HG03439 (cell line): Measurements from ENCODE around the gene EPHB1.
"Not testable (repeated sequence)": the region's sequence is repeated elsewhere in the genome, so short reads cannot be mapped to it uniquely, and the experiment has no call there.

Source experiments
- ATAC-seq: cut with Tn5 transposase; IDR thresholded peaks from one replicate; pipeline ENCODE4 v1.9.1; 2021; ENCODE audit warnings: mild to moderate bottlenecking, moderate library complexity; ENCODE audit not compliant: unreplicated experiment

The EPHB1 gene

DNA sequence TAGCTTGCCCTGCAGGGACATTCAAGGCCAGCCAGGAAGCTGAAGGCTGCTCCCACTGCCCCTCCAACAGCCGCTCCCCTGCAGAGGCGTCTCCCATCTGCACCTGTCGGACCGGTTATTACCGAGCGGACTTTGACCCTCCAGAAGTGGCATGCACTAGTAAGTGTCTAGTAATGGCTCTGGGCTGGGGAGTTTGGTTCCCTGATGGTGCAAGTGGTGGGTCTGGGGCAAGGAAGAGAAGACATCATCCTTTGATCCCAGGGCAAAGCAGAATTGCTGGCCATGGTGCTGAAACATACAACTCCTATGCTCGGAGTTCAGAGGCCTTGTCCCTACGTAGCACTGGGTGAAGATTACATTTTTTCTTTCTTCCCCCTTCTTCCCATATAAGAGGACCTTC, 311.4 kb downstream of the EPHB1 start:
- ATAC-seq = no peak

DNA sequence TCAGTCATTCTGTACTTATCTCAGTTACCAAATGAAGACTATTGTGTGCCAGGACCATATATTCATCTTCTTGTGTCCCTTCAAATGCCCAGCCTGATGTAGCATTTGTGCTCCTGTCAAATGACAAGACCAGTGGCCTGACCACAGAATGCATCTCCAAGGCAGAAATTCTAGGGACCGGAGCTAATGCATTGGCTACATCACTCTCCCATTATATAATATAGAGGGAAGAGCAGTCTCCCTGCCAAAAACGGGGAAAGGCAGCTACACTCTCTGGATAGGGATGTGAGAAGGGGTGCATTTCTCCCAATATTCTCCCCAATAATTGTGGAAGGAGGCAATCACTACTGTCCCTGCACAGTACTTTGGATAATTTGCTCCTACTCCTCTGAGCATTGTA, 312.0 kb downstream of the EPHB1 start:
- no peak for ATAC-seq

DNA sequence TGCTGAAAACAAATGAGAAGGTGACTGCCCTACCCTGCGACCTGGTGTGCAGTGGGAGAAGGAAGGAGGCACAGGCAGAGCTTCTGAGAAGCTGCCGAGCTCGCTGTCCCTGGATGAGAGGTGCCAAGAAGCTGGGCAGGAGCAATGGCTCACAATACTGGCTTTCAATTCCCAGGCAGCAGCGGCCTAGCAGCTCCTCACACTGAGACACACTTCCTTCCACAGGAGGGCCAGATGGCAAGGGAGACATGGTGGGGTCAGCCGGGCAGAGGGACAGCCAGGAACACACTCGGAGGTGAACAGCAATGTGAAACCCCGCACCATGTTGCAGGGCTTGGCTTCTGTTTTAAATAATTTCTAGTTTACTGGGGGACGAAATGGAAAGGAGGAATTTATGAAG, 314.6 kb downstream of the EPHB1 start:
- ATAC-seq = no peak

DNA sequence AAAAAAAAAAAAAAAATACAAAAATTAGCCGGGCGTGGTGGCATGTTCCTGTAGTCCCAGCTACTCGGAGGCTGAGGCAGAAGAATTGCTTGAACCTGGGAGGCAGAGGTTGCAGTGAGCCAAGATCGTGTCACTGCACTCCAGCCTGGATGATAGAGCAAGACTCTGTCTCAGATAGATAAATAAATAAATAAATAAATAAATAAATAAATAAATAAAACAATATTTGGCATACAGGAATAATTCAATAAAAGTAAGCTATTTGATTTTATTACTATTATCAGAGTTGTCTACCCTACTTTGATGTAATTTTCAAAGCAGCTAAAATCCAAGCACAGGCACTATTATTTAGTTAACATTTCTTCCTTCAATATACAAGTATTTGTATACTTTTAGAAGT, 319.5 kb downstream of the EPHB1 start:
- ATAC-seq = not testable (repeated sequence)

DNA sequence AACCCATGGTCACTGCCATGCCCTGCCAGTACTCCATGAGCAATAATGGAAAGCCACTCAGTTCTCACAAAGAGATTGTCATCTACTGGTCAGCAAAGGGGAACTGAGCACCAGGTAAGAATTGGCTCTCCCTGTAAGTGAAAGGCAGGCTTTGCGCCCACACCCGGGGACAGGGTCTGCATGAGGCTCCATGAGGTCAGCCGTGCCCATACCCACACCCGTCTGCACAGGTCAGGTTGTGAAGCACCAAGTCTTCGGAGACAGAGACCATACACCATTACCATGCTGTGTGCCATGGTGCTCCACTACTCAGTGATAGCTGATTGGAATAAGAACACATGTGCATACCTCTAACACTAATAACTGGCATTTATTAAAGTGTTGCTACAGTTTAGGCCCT, 322.9 kb downstream of the EPHB1 start:
- ATAC-seq = no peak

DNA sequence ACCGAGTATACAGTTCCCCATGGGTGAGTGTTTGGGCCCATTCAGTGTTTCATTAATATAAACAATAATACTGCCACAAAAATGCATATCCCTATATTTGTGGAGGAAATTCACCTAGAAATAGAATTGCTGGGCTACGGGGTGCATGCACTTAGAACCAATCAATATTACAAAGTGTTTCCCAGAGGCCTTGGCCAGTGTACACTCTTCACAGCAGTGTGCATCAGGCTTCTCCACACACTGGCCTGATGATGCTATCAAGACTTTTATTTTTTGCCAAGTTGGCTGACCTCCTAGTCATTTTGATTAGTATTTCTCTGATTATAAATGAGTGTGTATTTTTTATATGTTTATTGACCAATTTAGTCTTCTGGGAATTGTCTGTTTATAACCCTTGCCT, 323.7 kb downstream of the EPHB1 start:
- ATAC-seq = no peak

DNA sequence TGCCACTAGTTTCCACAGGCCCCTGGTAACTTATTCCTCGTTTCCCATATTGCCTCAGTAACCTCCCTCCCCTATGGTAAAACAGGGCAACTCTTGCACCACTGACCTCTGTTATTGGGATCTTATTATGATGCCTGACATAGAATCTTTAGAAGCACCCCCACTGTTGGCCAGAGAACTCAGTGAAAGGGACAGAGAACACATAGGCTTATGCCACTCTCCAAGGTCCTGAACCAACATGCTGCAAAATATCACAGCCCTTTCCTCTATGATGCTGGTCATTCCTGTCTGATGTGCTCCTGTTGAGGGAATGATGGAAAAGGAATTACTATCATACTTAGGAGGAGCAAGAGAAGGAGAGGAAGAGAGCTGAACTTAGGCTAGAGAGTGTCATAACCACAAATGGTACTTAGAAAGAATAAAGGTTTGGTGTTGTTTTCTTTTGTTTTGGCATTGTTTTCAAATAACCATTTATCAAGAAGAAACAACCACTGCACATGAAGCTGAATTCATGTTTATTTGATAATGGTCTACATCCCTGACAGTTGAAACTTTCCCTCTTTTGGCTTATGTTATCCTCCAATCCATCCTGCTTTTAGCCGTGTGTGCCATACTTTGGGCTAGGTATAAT, 330.2 kb downstream of the EPHB1 start:
- no peak for ATAC-seq

DNA sequence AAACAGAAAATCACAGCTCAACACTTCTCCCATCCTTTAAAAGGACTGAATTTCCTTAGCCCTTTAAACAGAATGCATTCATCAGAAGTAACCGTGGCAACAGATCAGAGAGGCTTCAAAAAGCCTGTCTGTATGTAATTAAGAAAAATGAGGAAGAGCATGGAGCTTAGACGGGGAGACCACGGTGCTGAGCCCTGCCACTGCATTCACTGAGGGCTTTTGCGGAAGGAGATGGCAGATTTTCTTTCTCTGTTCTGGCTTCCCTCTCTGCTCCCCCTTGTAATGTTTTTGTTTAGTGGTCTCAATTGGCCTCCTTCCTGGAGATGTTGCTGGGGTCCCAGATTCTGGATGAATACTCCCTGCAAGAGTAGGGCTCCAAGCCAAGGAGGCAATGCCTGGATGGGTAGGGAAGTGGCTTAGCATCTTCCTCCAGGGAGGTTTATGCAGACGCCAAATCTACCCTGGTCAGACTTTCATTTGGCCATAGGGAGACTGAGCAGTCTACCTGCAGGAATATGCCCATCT, 332.9 kb downstream of the EPHB1 start:
- ATAC-seq = no peak

DNA sequence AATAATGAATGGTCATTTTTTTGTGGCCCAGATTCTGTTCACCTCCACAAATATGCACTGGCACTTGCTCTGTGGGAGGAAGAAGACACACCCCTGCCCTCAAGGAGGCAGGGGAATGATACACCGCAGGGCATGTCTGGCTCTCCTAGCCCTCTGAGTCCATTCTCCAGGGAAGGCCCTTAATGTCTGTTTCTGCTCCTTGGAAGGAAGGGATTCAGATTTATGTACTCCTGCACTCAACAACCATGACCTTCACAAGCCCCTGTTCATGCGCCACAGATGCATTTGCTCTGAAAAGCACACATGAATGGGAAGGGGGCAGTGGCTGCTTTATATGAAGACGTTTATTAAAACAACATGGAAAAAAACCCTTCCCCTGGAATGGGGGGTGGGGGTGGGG, 333.8 kb downstream of the EPHB1 start:
- no peak for ATAC-seq

DNA sequence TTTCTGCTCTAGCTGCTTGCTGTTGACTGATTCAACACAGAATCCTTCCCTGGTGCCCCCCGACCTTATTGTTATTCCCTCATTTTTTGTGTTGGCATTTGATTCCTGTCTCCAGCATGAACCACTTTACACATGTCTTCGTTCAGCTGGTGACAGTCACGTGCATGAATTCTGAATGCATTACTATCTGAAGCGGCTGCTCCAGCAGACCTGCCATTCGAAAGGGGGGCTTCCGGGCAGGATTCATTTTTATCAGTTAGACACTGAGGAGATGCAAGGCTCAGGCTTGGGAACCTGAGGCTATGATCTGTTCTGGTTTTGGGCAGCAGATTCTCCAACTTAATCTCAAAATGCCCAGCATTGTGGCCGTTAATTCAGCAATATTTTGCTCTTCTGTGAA, 336.2 kb downstream of the EPHB1 start:
- ATAC-seq = no peak

DNA sequence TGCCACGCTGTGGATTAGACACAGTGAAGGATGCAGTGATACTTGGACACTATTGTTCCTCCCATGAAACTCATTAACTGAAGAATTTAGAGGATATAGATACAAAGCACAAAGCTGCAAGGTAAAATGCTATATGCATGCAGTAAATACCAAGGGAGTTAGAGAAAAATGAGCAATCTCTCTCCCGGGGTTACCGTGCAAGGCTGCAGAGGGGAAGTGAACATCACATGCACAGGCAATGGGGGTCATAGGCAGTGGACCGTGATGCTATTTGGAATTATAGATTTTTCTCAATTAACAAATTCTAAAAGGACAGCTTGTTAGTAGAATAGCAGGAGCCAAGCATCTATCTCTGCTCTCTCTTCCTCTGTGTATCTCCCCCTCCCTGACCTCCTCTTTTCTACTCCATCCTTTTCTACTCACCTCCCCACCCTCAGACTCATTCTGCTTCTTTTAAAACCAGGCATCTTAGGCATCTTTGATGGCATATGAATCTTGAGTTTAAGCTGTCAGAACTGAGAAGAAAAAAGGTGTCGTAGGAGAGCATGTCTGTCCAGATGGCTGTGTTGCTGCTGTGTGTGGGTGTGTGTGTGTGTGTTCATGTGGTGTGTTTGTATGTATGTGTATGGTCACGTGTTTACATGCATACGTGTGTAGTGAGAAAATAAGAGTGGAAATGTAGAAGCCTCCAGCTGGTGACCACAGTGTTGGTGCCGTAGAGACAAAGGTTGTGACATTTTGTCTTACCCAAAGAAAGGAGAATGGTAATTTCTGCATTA, 339.0 kb downstream of the EPHB1 start:
- no peak for ATAC-seq

DNA sequence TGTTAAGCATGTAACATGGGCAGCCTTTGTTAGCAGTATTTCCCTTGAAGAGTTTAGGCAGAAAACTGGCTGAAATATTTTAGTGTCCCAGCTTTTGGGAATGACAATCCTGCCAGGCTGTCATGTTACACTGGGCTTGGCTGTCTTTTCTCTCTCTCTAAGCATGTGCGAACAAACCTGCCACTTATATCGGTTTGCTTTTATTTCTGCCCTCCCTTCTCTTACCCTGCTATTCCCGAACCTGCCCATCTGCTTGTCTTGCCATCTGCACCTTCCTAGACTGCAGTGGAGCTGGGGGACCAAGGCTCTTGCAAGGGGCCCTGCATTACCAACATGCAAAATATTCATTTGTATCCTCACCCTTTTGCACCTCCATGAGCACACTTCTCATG, 339.6 kb downstream of the EPHB1 start:
- ATAC-seq = no peak

DNA sequence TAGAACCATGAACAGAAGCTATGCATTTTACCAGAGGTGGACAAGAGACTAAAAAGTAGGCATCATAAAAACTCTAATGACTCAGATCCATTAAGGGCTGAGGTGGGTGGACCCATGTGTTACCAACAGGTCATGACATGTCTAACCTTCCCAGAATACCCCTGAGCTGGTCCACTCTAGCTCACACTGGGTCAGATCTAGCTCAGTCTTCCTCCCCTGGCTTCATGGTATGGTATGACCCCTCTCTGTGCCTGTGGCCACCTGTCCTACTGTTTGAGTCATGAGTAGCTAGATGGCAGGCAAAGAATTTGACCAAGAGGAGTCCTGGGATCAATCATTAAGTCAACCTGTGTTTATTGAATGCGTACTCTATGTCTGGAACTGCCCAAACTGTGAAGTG, 340.4 kb downstream of the EPHB1 start:
- no peak for ATAC-seq

DNA sequence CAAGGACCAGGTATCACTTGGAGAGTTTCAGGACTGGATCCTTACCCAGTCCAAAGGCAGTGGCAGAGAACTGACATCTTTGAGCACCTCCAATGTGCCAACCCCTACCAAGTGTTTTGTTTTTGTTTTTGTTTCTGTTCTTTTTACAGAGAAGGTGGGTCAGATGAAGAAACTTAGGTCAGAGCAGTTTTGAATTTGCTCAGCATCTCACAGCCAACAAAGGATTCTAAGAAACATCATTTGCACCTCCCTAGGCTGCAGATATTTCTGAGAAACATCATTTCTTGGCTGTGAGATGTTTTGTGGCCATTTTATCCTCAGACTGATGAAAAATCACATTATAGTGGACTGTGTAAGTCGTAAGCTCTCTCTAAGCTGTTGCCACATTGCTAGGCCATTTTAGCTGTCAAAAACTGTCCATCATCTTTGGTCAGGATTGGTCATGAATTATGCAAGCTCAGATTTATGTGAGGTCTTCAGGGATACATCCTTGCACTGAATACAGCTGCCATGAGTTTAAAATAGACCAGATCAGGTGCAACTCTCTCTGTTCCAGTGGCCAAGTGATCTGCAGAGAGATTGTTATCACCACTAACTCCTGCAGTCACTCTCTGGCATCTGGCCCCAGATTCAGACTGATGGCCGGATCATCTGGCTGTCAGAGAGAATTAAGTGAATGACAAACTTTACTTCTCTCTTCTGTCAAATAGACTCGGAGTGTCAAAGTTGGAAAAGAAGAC, 341.5 kb downstream of the EPHB1 start:
- ATAC-seq = no peak

DNA sequence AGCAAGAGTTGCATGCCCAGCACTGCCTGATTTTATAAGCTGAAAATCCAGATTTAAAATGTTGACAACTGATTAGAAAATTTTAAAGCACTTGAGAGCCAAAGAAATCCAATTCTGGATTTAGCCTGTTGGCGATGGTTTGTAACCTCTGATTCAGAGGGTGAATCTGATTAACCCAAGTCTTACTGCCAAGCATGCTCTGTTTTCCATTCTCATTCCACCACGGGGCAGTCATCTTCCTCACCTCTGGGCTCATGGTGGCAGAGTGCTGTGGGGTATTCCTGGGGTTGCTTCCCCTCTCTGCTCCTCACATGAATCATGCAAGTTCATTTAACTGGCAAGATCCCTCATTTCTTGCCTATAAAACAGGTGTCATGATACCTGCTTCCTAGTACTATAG, 342.2 kb downstream of the EPHB1 start:
- ATAC-seq = no peak

DNA sequence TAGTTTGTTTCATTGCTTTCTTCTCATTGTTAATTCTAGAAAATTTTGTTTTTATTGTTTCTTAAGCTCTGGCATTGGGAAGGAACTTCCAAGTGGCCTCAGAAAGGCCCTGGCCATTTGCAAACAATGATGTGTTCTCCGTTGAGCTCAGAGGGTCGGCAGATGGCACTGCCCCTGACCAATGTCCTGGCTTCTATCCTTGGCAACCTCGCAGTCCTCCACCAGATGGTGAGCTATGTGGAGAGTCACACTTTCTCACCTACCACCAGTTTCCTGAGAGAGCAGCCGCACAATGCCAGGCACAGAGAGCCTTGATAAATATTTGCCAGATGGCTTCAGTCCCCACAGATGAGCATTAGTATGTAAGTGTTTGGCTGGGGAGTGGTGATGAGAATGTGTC, 343.7 kb downstream of the EPHB1 start:
- ATAC-seq = no peak

DNA sequence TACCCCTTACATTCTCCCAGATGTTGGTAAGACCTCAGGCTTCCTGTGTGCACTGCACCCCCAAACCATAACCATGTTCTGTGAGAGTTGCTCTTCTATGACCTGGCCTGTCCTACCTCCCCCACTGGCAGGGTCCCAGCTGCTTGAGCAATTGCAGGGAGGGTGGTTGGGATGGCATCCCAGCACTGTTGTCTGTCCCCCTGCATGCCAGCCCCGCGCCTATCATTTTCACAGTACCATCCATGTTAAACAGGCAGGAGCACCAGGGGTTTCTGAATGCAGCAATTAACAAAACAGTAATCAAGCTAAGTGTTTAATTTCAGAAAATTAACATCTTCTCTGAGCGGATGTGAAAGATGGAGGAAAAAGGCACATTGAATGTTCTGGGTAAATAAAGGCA, 345.5 kb downstream of the EPHB1 start:
- ATAC-seq = no peak

DNA sequence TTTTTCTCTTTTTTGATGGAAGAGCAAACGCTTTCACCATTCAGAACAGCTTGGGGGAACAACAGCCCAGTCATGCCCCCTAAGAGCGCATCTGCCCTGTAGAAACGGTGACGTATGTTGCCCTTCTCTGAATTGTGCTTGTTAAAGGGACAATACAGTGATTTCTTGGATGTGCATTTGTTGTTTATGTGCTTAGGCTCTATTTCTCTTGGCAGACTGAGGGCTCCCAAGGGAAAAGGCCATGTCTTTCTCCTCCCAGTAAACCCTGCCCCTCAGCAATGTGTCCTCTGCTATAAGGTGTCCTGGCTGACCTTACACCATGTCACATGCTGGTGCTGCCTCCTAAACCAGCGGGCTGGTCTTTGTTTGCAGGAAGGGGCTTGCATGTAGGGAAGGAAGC, 346.1 kb downstream of the EPHB1 start:
- no peak for ATAC-seq

DNA sequence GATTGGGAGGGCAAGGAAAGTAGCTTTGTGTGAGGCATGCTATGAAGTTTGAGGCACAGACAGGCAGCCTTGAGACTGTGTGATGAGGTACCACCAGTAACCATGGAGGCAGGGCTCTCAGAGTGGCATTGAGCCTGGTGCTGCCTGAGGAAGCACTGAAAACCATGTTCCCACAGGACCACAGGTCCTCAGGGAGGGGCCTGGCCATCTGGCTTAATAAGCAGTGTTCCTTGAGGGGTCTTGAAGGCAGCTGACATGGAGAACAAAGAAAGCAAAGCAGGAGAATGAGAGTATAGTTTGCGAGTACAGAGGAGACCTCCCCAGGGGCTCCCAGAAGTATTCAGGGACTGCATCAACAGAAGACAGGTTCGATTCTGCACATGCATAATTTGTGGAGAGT, 346.6 kb downstream of the EPHB1 start:
- ATAC-seq = no peak

DNA sequence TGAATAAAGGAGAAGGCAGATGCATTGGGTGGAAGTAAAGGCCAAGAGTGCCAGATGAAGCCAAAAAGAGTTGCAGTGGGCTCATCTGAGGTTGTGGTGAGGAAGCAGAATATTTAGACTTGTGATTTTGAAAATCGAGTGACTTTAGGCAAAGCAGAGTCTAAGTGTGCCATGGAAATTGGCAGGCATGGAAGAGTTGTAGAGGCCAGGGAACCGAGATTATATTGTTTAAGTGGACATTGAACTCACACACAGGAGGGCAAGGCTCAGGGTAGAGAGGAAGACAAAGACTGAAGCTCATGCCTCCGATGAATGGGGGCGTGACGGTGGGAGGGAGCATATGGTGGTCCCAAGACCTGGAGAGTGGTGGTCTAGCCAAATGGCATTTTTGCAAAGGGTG, 347.5 kb downstream of the EPHB1 start:
- ATAC-seq = no peak

DNA sequence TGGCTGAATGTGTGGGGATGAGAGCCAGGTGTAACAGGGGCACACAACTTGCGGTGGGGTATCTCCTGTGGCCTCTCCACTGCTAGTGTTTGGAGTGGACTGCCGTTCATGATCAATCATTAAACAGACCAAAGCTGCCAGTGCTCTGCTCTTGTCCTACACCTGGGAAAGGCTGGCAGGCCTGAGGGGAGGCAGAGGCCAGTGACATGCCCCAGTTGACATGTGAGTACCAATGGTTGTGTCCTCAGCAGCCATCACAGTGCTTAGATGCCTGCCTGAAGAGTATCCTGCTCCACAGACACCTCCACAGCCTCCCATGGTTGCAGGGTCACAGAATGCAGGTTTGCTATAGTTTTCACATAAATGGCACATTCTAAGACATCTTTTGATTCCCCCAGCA, 348.4 kb downstream of the EPHB1 start:
- no peak for ATAC-seq

DNA sequence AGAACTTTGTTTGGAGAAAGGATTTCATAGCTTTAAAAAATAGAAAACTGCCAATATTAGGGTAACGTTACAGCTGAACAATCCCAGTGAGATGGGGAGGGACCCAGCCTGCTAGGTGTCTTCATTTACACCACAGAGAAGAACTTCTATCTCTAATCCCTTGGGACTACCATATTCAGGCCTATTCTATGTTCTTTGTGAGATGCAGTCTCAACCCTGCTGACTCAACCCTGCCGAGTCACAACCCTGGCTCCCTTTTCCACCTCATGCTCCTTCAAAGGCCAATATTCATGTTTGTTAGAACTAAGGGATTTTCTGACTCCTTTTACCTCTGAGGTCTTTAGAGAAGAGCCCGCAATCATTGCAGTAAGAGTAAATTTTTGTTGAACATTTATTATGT, 350.5 kb downstream of the EPHB1 start:
- no peak for ATAC-seq
